GM12892 (cell line): Measurements from ENCODE around the gene MAP1S.

Source experiments
- DNase-seq: peaks from one replicate; pipeline ENCODE4 v3.0.0; 2011; ENCODE audit not compliant: insufficient read length
- FAIRE-seq: peaks from 2 replicates; lab custom pipeline; 2011; peaks lifted over from hg19 to GRCh38; lab: Jason Lieb, UNC
- POLR2A ChIP-seq: IDR thresholded peaks from 2 replicates; pipeline ENCODE4 v1.6.1; 2011; ENCODE audit warnings: low read depth, low read length, control low read depth
- POLR2AphosphoS5 ChIP-seq: IDR thresholded peaks from 2 replicates; pipeline ENCODE4 v1.6.1; 2011; ENCODE audit warnings: low read depth, low read length, control low read depth
- TAF1 ChIP-seq: IDR thresholded peaks from 2 replicates; pipeline ENCODE4 v1.6.1; 2011; ENCODE audit warnings: low read depth, mild to moderate bottlenecking, control low read depth, low read length, borderline replicate concordance

MAP1S gene

GRCh38 chr19:17682273-17682672, 37.0 kb upstream of the MAP1S start:
- DNase-seq (no peak), FAIRE-seq (no peak)

GRCh38 chr19:17683078-17683477, 36.2 kb upstream of the MAP1S start:
- TF ChIP-seq POLR2AphosphoS5 (no peak), POLR2A (no peak), TAF1 (no peak)
- no peak for FAIRE-seq
- no peak for DNase-seq

More at GRCh38 chr19:17682273-17682672, 37.0 kb upstream of the MAP1S start:
- no peak for TF ChIP-seq TAF1
- no peak for TF ChIP-seq POLR2AphosphoS5
- TF ChIP-seq POLR2A = no peak

- DNase-seq = no peak
- FAIRE-seq = no peak
- TF ChIP-seq TAF1 (no peak), POLR2A (no peak), POLR2AphosphoS5 (no peak)
Measured at GRCh38 chr19:17684256-17684655, 35.0 kb upstream of the MAP1S start.

- DNase-seq (no peak), FAIRE-seq (no peak)
- no peak for TF ChIP-seq POLR2A
- TF ChIP-seq POLR2AphosphoS5 = no peak
- TF ChIP-seq TAF1 = no peak
Measured at GRCh38 chr19:17685451-17686022, 33.7 kb upstream of the MAP1S start.

GRCh38 chr19:17686023-17686521, 33.2 kb upstream of the MAP1S start:
- DNase-seq = no peak
- FAIRE-seq = no peak
- no peak for TF ChIP-seq POLR2A
- no peak for TF ChIP-seq POLR2AphosphoS5
- no peak for TF ChIP-seq TAF1

GRCh38 chr19:17686592-17687024, 32.7 kb upstream of the MAP1S start:
- TF ChIP-seq POLR2AphosphoS5 = no peak
- no peak for TF ChIP-seq POLR2A
- TF ChIP-seq TAF1 = no peak
- DNase-seq (no peak), FAIRE-seq (no peak)

- no peak for TF ChIP-seq TAF1
- TF ChIP-seq POLR2A = no peak
- TF ChIP-seq POLR2AphosphoS5 = no peak
- DNase-seq = no peak
- FAIRE-seq = no peak
Measured at GRCh38 chr19:17687141-17687856, 32.0 kb upstream of the MAP1S start.

- DNase-seq = peak; percentile 62
- FAIRE-seq = no peak
Measured at GRCh38 chr19:17687857-17688784, 31.2 kb upstream of the MAP1S start, which contains the start of gene UNC13A. TSS of gene UNC13A (minus strand) at chr19:17688354. CDS start at chr19:17688199, 155 bp downstream.

GRCh38 chr19:17688853-17689595, 30.3 kb upstream of the MAP1S start:
- TF ChIP-seq POLR2A (no peak), POLR2AphosphoS5 (no peak), TAF1 (no peak)
- FAIRE-seq (no peak), DNase-seq (no peak)

More at GRCh38 chr19:17687857-17688784, 31.2 kb upstream of the MAP1S start, which contains the start of gene UNC13A:
- TF ChIP-seq POLR2A (no peak), POLR2AphosphoS5 (no peak), TAF1 (no peak)

- DNase-seq (no peak), FAIRE-seq (no peak)
- TF ChIP-seq POLR2AphosphoS5 (no peak), TAF1 (no peak), POLR2A (no peak)
Measured at GRCh38 chr19:17692566-17692965, 26.7 kb upstream of the MAP1S start.

- no peak for FAIRE-seq
- no peak for DNase-seq
- TF ChIP-seq POLR2AphosphoS5 (no peak), TAF1 (no peak), POLR2A (no peak)
Measured at GRCh38 chr19:17695198-17695597, 24.1 kb upstream of the MAP1S start.
